NCI-H146 treated with DMSO at 0.1 percent for 48 hours (cell line): ENCODE data around the gene GFRA4.

Experiments
- DNase-seq: peaks from one replicate; lab custom pipeline; 2025; ENCODE audit not compliant: unreplicated experiment; lab: John Stamatoyannopoulos, UW

Gene GFRA4, protein sequence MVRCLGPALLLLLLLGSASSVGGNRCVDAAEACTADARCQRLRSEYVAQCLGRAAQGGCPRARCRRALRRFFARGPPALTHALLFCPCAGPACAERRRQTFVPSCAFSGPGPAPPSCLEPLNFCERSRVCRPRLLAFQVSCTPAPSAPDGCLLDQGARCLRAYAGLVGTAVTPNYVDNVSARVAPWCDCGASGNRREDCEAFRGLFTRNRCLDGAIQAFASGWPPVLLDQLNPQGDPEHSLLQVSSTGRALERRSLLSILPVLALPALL

DNA sequence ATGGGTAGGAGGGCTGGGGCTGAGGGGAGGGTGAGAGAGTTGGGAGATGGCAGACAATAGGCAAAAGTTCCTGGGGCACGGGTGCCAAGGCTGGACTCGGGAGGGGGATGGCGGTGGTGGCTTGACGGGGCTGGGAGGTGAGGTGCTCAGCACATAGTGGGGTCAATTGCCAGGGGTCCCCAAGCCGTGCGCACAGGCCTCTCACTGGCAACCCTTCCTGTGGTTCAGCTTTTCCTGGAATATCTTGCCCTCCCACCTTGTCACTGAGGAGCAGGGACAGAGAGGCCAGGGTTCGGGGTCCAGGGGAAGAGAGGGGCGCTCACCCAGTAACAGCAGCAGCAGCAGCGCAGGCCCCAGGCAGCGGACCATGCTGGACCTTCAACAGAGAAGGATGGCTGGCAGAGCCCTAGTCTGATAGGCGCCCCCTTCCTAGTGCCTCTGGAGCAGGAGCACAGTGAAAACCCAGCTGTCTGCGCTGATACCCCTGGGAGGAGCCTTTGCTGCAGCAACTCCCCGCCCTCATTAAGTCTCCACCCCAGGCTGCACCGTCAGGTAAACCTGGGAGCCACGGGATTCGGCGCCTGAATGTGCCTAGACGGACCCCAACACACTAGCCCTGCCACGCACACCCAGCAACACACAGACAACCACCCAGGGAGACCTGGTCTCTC is at the start of gene GFRA4:
Gene GFRA4, minus strand, starts transcription at position 369 of the 671 bp plus-strand sequence. Its CDS starts 0 bp downstream, at position 369.
- DNase-seq = no peak

DNA sequence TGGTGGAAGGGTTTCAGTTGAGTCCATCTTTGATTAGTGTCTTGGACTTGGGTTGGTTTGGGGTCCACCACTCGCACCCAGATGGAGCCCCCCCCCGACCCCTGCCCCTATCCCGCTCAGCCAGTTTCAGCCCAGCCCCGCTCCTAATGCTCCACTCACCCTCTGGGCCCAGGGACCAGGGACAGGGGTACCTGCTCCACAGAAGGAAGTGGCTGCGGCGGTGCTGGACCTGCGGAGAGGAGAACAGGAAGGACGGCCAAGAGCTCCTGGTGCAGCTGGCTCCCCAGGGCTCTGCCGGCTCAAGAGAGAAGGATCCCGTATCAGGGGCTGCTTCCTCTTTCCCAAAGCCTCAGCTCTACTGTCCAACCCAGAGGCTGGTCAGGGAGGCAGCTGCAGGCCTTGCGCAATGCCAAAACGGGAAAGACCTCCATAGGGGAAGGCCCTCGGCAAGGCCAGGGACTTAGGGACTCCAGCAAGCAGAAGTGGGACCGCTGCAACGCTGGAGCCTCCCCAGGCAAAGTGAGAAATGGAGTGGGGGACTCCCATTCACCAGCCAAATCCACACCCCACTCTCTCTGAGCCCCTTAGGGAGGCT is 49.2 kb upstream of the GFRA4 start, which contains the start of gene SIGLEC1:
Gene SIGLEC1, minus strand, starts transcription at position 322 of the 595 bp plus-strand sequence. CDS start 5,472 bp downstream, outside the sequence.
- DNase-seq = no peak

DNA sequence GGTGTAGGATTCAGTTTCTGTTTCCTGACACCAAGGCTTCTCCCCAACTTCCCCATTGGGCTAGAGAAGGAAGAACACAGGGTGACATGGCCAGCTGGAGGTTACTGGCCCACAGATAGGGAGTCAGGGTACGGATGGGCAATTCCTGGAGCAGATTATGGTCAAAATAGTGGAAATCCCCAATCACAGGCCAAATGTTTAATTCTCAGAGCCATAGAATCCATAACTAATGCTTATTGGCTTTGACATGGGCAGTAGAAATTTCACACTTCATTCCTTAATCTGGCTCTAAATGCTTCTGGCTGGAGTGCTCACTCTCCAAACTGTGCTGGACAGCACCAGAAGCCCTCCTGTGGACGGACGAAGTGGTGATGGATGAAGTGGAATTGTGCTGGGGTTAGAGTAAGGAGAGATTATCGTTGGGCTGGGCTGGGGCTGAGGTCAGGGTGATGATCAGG is 48.3 kb upstream of the GFRA4 start:
- no peak for DNase-seq

DNA sequence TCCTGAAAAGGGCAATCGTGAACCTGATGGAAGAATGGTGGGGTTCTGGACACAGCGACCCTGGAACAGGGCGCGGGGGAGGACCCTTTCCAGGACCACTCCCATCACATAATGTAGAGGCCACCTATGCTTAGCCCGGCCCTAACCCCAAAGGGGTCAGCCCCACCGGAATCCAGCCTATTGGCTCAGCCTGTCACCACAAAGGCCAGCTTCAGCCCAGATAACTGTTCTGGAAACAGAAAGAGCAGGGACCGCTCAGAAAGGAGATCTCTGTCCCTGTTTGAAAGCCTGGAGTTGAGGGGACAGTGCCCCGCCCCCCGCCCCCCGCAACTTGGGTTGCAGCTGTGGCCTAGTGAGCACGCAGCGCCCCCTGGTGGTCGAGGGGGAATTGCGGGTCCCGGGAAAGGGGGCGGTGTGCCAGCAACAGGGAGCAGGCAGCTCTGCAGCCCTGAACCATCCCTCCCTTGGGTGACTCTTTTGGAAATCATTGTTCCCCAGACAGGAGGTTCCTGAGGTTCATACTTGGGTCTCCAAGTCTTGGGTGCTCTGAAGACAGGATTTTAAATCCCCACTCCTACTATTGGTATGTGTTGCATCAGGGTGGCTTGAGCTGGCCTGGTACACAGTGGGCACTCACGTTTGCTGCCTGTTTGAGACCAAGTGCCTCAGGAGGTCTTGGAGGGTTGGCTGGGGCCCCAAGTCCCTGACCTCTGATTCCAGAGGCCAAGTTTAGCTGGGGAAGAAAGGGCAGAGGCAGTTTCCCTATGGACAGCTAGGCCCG is 47.7 kb upstream of the GFRA4 start:
- no peak for DNase-seq

DNA sequence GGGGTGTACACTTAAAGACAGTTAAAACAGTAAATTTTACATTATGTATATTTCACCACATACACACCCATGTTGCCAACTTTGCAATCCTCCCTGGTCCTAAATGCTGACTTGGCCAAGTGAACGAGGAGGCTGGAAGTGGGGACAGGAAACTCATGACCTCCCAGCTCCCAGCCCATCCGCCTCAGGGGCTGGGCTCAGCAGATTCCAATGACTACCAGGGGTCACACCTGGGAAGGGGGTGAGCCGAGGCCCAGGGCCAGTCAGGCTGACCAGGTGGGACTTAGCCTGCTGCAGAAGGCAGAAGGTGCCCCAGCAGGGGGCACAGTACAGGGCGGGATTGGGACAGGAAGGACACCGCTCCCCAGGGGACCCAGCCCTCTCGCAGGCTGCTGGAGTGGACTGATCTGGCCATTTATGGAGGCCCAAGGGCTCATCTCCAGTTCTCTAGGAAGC is 46.8 kb upstream of the GFRA4 start:
- no peak for DNase-seq

DNA sequence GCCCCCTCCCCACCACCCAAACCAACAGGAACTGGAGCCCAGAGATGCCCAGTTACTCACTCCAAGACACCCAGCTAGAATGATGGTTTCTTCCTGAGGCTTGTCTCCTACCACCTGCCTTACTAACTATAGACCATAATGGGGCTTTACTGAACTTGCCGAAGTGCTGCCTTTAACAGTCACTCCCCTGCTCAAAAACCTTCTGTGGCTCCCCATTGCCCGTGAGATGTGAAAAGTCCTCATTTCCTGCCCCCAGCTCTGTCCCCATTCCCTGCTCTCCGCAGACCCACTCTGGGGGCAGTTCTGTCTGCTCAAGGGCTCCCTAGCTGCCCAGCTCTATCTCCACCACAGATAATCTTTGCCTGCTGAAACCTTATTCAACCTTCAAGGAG is 44.3 kb upstream of the GFRA4 start:
- no peak for DNase-seq

DNA sequence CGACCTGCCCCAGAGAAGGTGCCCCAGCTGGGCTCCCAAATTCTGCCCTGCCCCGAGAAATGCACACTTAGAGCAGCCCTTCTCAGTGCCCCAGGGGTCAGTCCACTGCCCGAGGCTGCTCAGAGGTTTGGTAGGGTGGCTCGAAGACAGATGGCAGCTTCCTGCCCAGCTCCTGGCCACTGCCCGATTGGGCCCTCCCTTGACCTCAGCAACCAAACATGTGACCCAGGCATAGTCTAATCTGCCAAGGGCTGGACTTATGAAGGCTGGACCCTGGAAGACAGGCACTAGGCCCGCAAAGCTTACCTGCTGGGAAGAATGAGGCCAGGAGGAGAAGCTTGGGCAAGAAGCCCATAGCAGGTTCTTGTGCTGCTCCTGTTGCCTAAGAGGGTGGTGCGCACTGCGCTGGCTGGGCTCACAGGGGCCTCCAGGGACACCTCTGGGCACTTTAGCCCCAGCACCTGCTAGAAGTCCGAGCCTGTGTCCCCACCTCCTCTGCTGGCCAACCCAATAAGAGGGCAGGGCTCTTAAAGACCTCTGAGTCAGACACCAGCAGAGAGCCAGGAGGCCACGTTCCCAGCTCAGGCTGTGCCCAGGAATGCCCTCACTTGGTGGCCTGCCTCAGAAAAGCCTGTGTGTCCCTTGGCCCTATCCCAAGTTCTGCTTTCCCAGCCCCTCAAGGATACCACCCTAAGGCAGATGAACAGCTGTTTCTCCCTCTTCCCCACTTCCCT is 43.7 kb upstream of the GFRA4 start:
- DNase-seq = no peak

DNA sequence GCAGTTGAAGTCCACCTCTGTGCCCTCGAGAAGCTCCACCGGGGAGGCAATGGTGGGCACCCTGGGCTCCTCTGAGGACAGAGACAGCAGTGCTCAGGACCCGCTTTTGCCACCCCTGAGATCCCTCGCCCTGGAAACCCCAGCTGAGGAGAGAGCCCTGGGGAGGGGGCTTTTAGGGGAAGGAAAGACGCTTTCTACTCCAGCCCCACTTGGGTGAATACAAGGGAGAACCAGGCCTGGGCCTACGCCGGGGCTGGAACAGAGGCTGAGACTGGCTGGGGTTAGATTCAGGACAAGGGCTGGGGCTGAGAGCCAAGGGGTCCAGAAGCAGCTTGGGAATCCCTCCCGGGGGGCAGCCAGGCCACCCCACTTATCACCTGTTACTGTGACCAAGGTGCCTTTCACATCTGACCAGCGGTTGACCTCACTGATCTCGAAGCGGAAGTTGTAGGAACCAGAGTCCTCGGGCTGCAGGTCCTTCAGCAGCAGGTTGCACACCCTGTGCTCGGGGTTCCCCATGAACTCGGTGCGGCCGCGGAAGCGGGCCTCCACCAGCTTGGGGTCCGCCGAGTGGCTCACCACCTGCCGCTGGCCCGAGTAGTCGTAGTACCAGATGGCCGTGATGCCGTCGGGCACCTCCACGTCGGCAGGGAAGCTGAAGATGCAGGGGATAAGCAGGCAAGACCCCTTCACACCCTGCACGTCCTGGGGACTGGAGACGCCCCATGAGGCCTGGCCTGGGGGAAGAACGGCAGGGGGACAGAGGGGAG is 43.0 kb upstream of the GFRA4 start:
- no peak for DNase-seq

DNA sequence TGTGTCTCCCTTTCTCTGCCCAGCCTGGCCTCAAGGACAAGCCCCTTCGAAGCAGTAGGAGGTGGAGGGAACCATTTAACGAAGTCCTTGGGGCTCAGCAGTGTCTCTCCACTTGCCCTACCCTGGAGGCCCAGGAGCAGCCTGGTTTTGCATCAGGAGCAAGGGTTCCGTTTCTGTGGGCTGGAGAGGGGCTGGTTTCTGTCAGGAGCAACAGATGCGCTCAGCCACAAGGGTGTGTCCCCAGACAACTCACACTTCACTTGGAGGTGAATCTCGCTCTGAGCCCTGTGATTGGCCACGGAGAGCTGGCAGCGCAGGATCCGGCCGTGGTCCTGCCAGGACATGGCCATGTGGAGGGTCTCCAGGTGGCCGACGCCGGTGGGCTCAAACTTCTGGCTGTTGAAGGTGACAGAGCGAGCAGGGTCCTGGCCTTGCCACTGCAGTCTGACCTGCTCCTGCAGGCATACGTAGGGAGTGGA is 42.3 kb upstream of the GFRA4 start:
- no peak for DNase-seq

DNA sequence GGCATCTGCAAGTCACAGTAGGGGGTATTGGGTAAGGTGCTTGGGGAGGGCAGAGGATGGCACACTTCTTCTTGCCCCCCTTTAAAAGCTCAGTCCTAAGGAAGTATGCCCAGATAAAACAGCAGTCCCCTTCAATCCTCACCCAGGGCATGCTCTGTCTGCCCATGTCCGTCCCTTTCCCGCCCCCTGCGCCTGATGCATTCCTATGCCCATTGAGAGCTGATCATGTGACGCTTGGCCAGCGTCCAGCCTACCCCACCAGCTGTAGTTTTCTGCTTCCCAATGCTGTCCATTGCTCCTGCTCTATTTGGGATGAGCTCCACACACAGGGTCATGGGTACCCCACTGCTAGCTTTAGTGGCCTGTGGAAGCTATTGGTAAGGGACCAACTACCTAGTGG is 40.9 kb upstream of the GFRA4 start:
- no peak for DNase-seq

DNA sequence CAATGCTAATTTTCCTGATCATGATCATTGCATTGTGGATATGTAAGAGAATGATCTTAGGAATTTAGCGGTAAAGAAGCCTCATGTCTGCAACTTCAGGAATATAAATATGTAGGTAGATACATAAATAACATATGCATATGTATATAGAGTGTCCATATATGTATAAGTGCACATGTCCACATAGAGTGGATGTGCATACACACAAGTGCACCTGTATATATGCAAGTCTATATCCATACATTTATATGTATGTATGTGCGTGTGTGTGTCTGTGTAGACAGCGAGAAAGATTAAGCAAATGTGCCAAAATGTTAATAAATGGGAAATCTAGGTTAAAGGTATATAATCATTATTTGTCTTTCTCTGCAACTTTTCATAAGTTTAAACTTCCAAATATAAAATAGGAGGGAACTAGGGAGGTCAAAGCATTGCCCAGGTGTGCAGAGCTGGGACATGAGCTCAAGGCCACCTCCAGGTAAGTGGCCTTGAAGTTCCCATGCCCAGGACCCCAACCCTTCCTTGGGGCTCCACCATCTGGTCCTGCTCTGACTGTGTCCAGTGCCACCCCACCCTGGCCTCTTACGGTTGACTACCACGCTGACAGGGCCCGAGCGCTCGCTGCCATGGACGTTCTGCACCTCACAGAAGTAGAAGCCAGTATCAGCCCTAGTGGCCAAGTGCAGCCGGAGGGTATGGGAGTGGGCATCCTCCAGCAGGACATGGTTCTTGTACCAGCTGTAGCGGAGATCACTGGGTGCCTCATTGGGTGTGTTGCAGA is 39.6 kb upstream of the GFRA4 start:
- no peak for DNase-seq

DNA sequence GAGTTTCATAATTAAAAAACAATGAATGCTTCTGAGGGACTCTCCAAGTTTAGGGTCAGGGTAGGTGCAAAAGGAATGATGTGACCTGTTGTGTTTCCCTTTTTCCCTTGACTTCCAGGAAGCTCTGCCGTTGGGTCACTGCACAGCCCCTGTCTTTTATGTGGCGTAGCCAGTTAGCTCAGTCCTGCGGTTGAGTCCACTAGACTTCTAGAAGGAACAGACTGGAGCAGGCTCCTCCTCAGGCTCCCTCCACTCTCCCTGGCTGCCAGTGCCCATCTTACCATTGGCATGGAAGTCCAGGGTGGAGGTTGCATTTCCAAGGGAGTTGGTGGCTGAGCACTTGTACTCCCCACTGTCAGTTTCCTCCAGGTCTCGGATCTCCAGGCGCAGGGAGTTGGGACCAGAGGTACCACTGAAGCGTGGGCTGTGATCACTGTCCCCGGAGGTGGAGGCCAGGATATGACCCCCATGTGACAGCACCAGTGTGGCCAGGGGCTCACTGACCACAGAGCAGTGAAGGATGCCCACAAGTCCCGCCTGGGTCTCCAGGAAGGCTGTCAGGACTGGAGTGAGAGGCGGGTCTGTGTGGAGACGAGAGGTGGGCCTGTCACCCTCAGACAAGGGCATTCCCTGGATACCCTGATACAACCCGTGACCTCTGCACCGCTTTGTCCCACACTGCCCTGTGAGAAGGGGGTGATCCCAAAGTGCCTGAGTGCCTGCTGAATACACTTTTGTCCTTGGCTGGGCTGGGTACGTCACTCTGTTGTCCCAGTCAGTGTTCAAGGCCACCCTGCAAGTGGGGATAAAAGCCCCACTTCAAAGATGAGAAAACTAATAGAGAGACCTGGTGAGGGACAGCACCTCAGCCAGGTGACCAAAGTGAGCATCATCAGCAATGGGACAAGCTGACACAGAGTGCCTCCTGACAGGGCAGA is 38.1 kb upstream of the GFRA4 start:
- DNase-seq = no peak

DNA sequence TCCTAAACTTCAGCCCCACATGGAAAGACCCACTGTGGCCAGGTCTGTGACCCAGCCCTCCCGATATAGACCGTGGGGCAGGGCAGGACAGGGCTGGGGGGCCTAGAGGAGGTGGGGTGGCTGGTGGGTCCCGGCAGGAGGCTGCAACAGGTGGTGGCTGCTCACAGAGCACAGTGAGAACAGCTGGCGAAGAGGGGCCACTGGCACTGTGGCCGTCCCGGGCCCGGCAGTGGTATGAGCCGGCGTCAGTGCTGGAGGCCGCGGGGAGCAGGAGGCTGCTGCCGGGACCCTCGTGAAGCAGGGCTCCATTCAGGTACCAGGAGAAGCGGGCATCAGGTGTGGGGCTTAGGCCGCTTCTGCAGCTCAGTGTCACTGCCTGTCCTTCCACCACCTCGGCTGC is 35.8 kb upstream of the GFRA4 start:
- DNase-seq = no peak

DNA sequence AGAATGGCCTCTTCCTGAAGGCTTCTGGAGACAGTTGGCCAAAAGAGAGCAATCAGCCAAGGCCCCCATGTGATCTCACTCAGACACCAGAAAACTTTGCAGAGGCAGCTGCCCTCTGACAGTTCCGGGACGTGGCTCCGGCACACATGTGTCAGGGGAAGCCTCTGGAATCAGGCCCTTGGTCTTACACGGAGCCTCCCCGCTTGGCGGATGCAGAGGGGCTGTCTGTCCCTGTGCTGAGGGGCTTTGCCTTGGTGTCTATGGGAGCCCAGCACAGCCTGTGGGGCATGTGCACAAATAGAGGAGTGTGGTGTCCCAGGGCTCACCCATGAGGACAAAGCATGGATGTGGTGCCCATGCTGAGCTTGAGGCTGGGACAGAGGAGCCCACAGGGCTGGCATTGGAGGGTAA is 35.4 kb upstream of the GFRA4 start:
- no peak for DNase-seq

DNA sequence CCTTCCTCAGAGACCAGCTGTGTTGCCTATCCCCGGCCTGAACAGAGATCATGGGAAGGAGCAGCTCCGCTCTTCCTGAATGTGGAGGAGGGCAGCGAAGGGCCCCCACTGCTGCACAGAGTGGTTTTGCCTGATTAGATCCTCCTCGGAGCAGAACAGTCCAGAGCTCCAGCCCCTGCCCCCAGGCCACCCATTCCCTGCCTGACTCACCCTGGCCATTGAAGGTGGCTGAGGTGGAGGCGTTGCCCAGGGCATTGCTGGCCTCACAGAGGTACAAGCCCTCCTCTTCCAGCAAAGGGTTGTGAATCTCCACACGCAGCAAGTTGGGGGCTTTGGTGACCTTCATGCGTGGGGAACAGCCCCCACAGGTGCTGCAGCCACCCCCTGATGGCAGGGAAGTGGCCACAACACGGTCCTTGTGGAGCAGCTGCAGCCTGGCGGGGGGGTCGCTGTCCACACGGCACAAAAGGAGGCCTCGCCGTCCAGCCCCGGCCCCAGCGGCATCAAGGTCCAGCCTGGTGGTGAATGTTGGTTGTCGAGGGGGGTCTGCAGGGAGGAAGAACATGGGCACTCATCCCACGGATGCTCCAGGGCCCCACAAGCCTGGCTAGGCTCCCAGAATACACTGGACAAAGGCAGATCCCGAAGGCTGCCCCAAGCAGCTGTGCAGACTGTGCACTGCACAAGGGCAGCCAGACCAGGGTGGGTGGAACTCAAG is 34.5 kb upstream of the GFRA4 start:
- no peak for DNase-seq

DNA sequence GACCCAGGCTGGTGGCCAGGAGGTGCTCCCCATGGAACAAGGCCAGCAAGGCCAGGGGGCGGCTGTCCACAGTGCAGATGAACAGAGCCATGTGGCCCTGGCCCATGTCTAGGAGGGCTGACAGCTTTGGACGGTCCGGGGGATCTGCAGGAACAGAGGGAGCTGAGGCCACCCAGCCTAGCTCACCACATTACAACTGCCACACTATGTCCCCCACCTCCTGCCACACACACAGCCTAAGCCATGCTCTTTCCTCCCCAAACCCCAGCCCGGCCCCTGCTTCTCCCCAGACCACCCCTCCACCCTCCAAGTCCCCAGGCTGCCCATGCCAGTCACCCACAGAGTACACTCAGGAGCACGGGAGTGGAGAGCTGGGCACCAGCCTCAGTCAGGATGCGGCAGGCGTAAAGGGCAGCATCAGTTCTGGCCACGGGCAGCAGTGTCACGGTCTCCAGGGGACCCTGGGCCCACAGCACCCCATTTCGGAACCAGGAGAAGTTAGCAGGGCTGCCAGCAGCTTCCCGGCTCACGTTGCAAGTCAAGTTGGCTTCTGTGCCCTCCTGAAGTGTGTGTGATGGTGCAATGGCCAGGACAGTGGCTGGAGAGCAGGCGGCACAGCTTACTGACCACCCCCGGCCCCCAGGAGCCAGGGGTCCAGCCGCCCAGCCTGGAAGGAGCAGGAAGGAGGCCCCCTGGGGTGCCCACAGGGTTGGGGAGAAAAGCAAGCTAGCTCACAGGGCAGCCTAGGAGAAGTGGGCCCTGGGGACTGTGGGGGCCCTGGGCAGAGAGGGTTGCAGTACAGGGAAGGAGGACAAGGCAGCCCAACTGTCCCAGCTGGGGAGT is 33.8 kb upstream of the GFRA4 start:
- no peak for DNase-seq
